ENCODE data around the gene GALNT12. TPM values are rescaled to one million over a fixed set of nuclear protein-coding genes. Genes with fewer than 3 reads are reported as not detected.

GALNT12 gene
- total RNA-seq, 1 experiment from 2014 or later, result 14.8 TPM

GRCh38 chr9:98787766-98788335, 19.6 kb upstream of the GALNT12 start:
- H3F3A ChIP-seq (ENCODE audit: low read length, unreplicated experiment), result no peaks in the 10 kb centered on the region
- no peak for ATAC-seq
- H3K9ac ChIP-seq (ENCODE audit: low read length), result no peak overlapping the region
- intact Hi-C loops (cut with micrococcal nuclease), result no loop called here
- H3K79me2 ChIP-seq (ENCODE audit: low read length), result peaks cover 31% of the 10 kb centered on the region
- no peak overlapping the region for H2AFZ ChIP-seq (ENCODE audit: low read length)
- no peak for DNase-seq
- TF ChIP-seq EZH2 (IDR thresholded peaks at IDR 0.05; ENCODE audit: low read length, unreplicated experiment) (no peak), EZH2phosphoT487 (IDR thresholded peaks at IDR 0.05; ENCODE audit: borderline replicate concordance, low read length) (no peak), CTCF (conservative IDR thresholded peaks at IDR 0.05; ENCODE audit: low read depth, low read length) (no peak)
- no peak overlapping the region for H3K27ac ChIP-seq (ENCODE audit: low read length)
- H3K4me2 ChIP-seq (ENCODE audit: low read length), result no peak overlapping the region
- peaks cover 8% of the 10 kb centered on the region; the same call in 1 of the 2 replicates for H3K36me3 ChIP-seq (ENCODE audit: low read depth, low read length)
- no TSS peak for BruUV-seq (replicated peaks)
- H3K9me3 ChIP-seq (ENCODE audit: low read length), result no peaks in the 10 kb centered on the region
- H3K27me3 ChIP-seq (ENCODE audit: low read length), result no peaks in the 10 kb centered on the region
- H4K20me1 ChIP-seq (ENCODE audit: low read length), result no peaks in the 10 kb centered on the region
- no peaks in the 10 kb centered on the region for H3K9me2 ChIP-seq (replicated peaks; ENCODE audit: low read length)
- H3K4me3 ChIP-seq (ENCODE audit: low read length), result no peak overlapping the region
- POLR2A ChIA-PET (ENCODE audit: unreplicated experiment), result no interaction called here
- CTCF ChIA-PET, result no interaction called here
- H3K4me1 ChIP-seq (ENCODE audit: insufficient read depth, low read length), result peaks cover 21% of the 10 kb centered on the region

- Histone ChIP-seq H3K9ac (ENCODE audit: low read length) (no peak overlapping the region), H3K9me3 (ENCODE audit: low read length) (no peaks in the 10 kb centered on the region), H3K27ac (ENCODE audit: low read length) (no peak overlapping the region), H4K20me1 (ENCODE audit: low read length) (no peaks in the 10 kb centered on the region), H3K36me3 (ENCODE audit: low read depth, low read length) (peaks cover 8% of the 10 kb centered on the region; the same call in 1 of the 2 replicates), H2AFZ (ENCODE audit: low read length) (no peak overlapping the region), H3K4me2 (ENCODE audit: low read length) (no peak overlapping the region), H3K27me3 (ENCODE audit: low read length) (no peaks in the 10 kb centered on the region), H3F3A (ENCODE audit: low read length, unreplicated experiment) (no peaks in the 10 kb centered on the region), H3K9me2 (replicated peaks; ENCODE audit: low read length) (no peaks in the 10 kb centered on the region), H3K79me2 (ENCODE audit: low read length) (peaks cover 40% of the 10 kb centered on the region), H3K4me1 (ENCODE audit: insufficient read depth, low read length) (peaks cover 23% of the 10 kb centered on the region), H3K4me3 (ENCODE audit: low read length) (no peak overlapping the region)
- TF ChIP-seq CTCF (conservative IDR thresholded peaks at IDR 0.05; ENCODE audit: low read depth, low read length), result no peak
- no peak for TF ChIP-seq EZH2 (IDR thresholded peaks at IDR 0.05; ENCODE audit: low read length, unreplicated experiment)
- no peak for TF ChIP-seq EZH2phosphoT487 (IDR thresholded peaks at IDR 0.05; ENCODE audit: borderline replicate concordance, low read length)
- intact Hi-C loops (cut with micrococcal nuclease), result no loop called here
- ChIA-PET CTCF (no interaction called here), POLR2A (ENCODE audit: unreplicated experiment) (no interaction called here)
- no TSS peak for BruUV-seq (replicated peaks)
- ATAC-seq, result no peak
- no peak for DNase-seq
These were observed 17.9 kb upstream of the GALNT12 start for GRCh38 chr9:98789483-98790133.
